ENCODE measurements around the gene TMPRSS4.

Gene TMPRSS4

GRCh38 chr11:118155776-118156530 lies 79.1 kb downstream of the TMPRSS4 start:
- no peak for DNase-seq (ENCODE audit: low spot score)

- no peak for DNase-seq (ENCODE audit: low spot score)
Measured at GRCh38 chr11:118156531-118157185, 79.8 kb downstream of the TMPRSS4 start.

- no peak for DNase-seq (ENCODE audit: low spot score)
Measured at GRCh38 chr11:118157186-118157895, 80.5 kb downstream of the TMPRSS4 start.

- DNase-seq (ENCODE audit: low spot score), result no peak
Measured at GRCh38 chr11:118161786-118162185, 84.9 kb downstream of the TMPRSS4 start.

- no peak for DNase-seq (ENCODE audit: low spot score)
Measured at GRCh38 chr11:118162846-118163245, 86.0 kb downstream of the TMPRSS4 start.

GRCh38 chr11:118163494-118163893 lies 86.6 kb downstream of the TMPRSS4 start:
- no peak for DNase-seq (ENCODE audit: low spot score)

- DNase-seq (ENCODE audit: low spot score), result no peak
Measured at GRCh38 chr11:118164885-118165284, 88.0 kb downstream of the TMPRSS4 start.

GRCh38 chr11:118166641-118167040 lies 89.8 kb downstream of the TMPRSS4 start:
- DNase-seq (ENCODE audit: low spot score), result no peak

- no peak for DNase-seq (ENCODE audit: low spot score)
Measured at GRCh38 chr11:118167253-118167652, 90.4 kb downstream of the TMPRSS4 start.

- no peak for DNase-seq (ENCODE audit: low spot score)
Measured at GRCh38 chr11:118167906-118168305, 91.0 kb downstream of the TMPRSS4 start.

- no peak for DNase-seq (ENCODE audit: low spot score)
Measured at GRCh38 chr11:118168316-118168715, 91.4 kb downstream of the TMPRSS4 start.

- no peak for DNase-seq (ENCODE audit: low spot score)
Measured at GRCh38 chr11:118168751-118169150, 91.9 kb downstream of the TMPRSS4 start.

- DNase-seq (ENCODE audit: low spot score), result no peak
Measured at GRCh38 chr11:118169300-118170140, 92.6 kb downstream of the TMPRSS4 start.

- no peak for DNase-seq (ENCODE audit: low spot score)
Measured at GRCh38 chr11:118170231-118170630, 93.4 kb downstream of the TMPRSS4 start.

- DNase-seq (ENCODE audit: low spot score), result no peak
Measured at GRCh38 chr11:118170882-118171268, 94.0 kb downstream of the TMPRSS4 start.

Data from AG08395 (cell line).